ENCODE data around the gene ST6GALNAC3. TPM values are rescaled to one million over a fixed set of nuclear protein-coding genes. Genes with fewer than 3 reads are reported as not detected.

Gene ST6GALNAC3
- total RNA-seq, 1 donor from 2014 or later: 22.0 TPM

- Mint-ChIP-seq H3K27me3 (ENCODE audit: low read depth) (no peaks in the 10 kb centered on the region), H3K27ac (ENCODE audit: unreplicated experiment) (no peak overlapping the region), H3K36me3 (ENCODE audit: low read depth) (peaks cover 4% of the 10 kb centered on the region), H3K4me3 (no peak overlapping the region), H3K4me1 (peaks cover 4% of the 10 kb centered on the region), H3K9me3 (peaks cover 2% of the 10 kb centered on the region)
- no peak for DNase-seq (ENCODE audit: low read depth, low spot score)
- TF ChIP-seq CTCF (conservative IDR thresholded peaks at IDR 0.05): no peak
Measured at GRCh38 chr1:76473591-76473990, 399.0 kb downstream of the ST6GALNAC3 start.

GRCh38 chr1:76474922-76475321 lies 400.4 kb downstream of the ST6GALNAC3 start:
- peaks cover 9% of the 10 kb centered on the region for H3K36me3 Mint-ChIP-seq (ENCODE audit: low read depth)
- peaks cover 5% of the 10 kb centered on the region for H3K9me3 Mint-ChIP-seq
- DNase-seq (ENCODE audit: low read depth, low spot score): no peak
- H3K27me3 Mint-ChIP-seq (ENCODE audit: low read depth): no peaks in the 10 kb centered on the region
- H3K4me3 Mint-ChIP-seq: no peak overlapping the region
- TF ChIP-seq CTCF (conservative IDR thresholded peaks at IDR 0.05): no peak
- H3K27ac Mint-ChIP-seq (ENCODE audit: unreplicated experiment): no peak overlapping the region
- peaks cover 4% of the 10 kb centered on the region for H3K4me1 Mint-ChIP-seq

GRCh38 chr1:76477156-76477555 lies 402.6 kb downstream of the ST6GALNAC3 start:
- Mint-ChIP-seq H3K4me1 (peaks cover 4% of the 10 kb centered on the region), H3K36me3 (ENCODE audit: low read depth) (peaks cover 7% of the 10 kb centered on the region), H3K4me3 (no peak overlapping the region), H3K27me3 (ENCODE audit: low read depth) (no peaks in the 10 kb centered on the region), H3K27ac (ENCODE audit: unreplicated experiment) (no peak overlapping the region), H3K9me3 (peaks cover 5% of the 10 kb centered on the region)
- no peak for DNase-seq (ENCODE audit: low read depth, low spot score)
- no peak for TF ChIP-seq CTCF (conservative IDR thresholded peaks at IDR 0.05)

GRCh38 chr1:76480827-76481226 lies 406.3 kb downstream of the ST6GALNAC3 start:
- Mint-ChIP-seq H3K27me3 (ENCODE audit: low read depth) (no peaks in the 10 kb centered on the region), H3K36me3 (ENCODE audit: low read depth) (peaks cover 15% of the 10 kb centered on the region), H3K9me3 (peaks cover 9% of the 10 kb centered on the region), H3K27ac (ENCODE audit: unreplicated experiment) (no peak overlapping the region), H3K4me3 (no peak overlapping the region), H3K4me1 (no peaks in the 10 kb centered on the region)
- no peak for TF ChIP-seq CTCF (conservative IDR thresholded peaks at IDR 0.05)
- DNase-seq (ENCODE audit: low read depth, low spot score): no peak

- H3K4me1 Mint-ChIP-seq: no peaks in the 10 kb centered on the region
- peaks cover 12% of the 10 kb centered on the region for H3K9me3 Mint-ChIP-seq
- H3K27me3 Mint-ChIP-seq (ENCODE audit: low read depth): no peaks in the 10 kb centered on the region
- H3K4me3 Mint-ChIP-seq: no peak overlapping the region
- no peak for DNase-seq (ENCODE audit: low read depth, low spot score)
- H3K36me3 Mint-ChIP-seq (ENCODE audit: low read depth): peaks cover 21% of the 10 kb centered on the region
- no peak overlapping the region for H3K27ac Mint-ChIP-seq (ENCODE audit: unreplicated experiment)
- TF ChIP-seq CTCF (conservative IDR thresholded peaks at IDR 0.05): no peak
Measured at GRCh38 chr1:76481672-76482071, 407.1 kb downstream of the ST6GALNAC3 start.

- no peaks in the 10 kb centered on the region for H3K4me1 Mint-ChIP-seq
- H3K27ac Mint-ChIP-seq (ENCODE audit: unreplicated experiment): no peak overlapping the region
- no peak for TF ChIP-seq CTCF (conservative IDR thresholded peaks at IDR 0.05)
- DNase-seq (ENCODE audit: low read depth, low spot score): no peak
- peaks cover 16% of the 10 kb centered on the region for H3K9me3 Mint-ChIP-seq
- peaks cover 26% of the 10 kb centered on the region for H3K36me3 Mint-ChIP-seq (ENCODE audit: low read depth)
- H3K27me3 Mint-ChIP-seq (ENCODE audit: low read depth): no peaks in the 10 kb centered on the region
- H3K4me3 Mint-ChIP-seq: no peak overlapping the region
Measured at GRCh38 chr1:76482272-76482671, 407.7 kb downstream of the ST6GALNAC3 start.

Data from neural crest cell (in vitro differentiated cells).